HG03108 (cell line): ENCODE data around the gene FCRL4.

Experiments
- ATAC-seq: cut with Tn5 transposase; IDR thresholded peaks from one replicate; pipeline ENCODE4 v1.9.1; 2021; ENCODE audit warnings: moderate library complexity; ENCODE audit not compliant: unreplicated experiment

Gene FCRL4

GRCh38 chr1:157597959-157598667 is at the start of gene FCRL4:
FCRL4 (minus strand) TSS chr1:157598085; CDS start chr1:157597944, 141 bp downstream.
- peak; percentile 39 for ATAC-seq

GRCh38 chr1:157646144-157646543 is 48.3 kb upstream of the FCRL4 start:
- ATAC-seq, result no peak

GRCh38 chr1:157641177-157641576 is 43.3 kb upstream of the FCRL4 start:
- no peak for ATAC-seq

DNA sequence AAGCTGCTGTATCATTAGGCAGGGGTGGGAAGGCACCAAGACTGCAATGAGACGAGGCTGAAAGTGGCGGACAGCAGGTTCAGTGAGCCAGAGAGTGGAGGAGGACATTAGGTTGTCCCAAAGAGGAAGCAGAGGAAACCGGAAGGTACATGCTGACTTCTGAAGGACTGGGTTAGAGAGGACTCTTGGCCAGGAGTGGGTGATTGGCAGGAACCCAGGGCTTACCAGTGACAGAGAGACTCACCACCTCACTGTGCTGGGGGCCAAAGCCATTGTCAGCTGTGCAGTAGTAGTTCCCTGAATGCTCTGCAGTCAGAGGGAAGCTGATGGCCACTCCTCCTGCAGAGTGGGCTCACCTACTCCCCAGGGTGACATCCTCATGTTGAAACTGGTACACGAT is 41.9 kb upstream of the FCRL4 start:
- no peak for ATAC-seq

DNA sequence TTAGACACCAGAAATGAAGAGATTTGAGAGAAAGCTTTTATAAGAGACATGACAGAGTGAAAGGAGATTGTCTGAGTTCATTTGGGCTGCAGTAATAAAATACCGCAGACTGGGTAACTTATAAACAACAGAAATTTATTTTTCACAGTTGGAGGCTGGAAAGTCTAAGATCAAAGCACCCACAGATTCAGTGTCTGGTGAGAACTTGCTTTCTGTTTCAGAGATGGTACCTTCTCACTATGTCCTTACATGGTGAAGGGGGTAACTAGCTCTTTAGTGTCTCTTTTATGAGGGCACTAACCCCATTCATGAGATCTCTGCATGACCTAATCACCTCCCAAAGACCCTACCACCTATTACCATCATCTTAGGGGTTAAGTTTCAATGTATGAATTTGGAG is 30.9 kb upstream of the FCRL4 start:
- ATAC-seq, result no peak

- ATAC-seq, result no peak
Observed at GRCh38 chr1:157626099-157626498, 28.2 kb upstream of the FCRL4 start.

- no peak for ATAC-seq
Observed at GRCh38 chr1:157624471-157624870, 26.6 kb upstream of the FCRL4 start.

DNA sequence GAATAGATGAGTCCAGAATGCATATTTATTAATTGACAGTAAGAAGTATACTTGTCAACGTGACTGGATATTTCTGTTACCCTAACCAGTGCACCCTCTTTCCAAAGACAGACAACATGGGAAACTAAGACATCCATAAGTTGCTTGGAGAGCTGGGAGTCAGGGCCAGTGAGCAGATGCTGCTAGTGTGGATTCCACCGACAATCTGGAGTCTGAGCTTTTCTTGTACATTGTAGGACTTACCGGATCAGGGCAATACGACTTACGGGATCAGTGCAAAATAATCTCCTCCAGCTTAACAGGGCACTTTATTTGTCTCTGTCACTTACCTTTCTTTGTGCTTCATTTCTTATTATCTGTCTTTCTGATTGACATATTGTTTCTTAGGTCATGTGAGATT is 24.6 kb upstream of the FCRL4 start:
- ATAC-seq, result no peak

- no peak for ATAC-seq
Observed at GRCh38 chr1:157618190-157618589, 20.3 kb upstream of the FCRL4 start.

- ATAC-seq, result no peak
Observed at GRCh38 chr1:157600236-157600635, 2.4 kb upstream of the FCRL4 start.

- ATAC-seq, result peak; percentile 38
Observed at GRCh38 chr1:157596384-157596783, 1.5 kb downstream of the FCRL4 start.

DNA sequence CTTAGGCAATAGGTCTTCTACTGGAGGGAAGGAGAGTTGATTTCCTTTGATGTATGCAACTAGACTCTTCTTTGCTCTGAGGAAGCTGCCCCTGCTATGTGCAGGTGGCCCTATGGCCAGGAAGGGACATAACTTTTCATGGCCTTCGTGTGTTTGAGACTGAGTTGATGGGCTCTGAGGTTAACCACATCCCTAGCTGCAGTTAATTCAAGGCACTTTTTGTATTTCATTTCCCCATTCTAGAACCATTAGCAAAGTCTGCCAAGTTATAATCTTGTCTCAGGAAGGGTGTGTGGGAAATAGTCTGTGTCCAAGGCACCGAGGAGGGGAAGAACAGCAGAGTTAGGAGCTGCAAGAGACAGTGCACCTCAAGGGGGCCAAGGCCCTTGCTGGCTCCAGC is 2.5 kb downstream of the FCRL4 start:
- peak; percentile 66 for ATAC-seq

DNA sequence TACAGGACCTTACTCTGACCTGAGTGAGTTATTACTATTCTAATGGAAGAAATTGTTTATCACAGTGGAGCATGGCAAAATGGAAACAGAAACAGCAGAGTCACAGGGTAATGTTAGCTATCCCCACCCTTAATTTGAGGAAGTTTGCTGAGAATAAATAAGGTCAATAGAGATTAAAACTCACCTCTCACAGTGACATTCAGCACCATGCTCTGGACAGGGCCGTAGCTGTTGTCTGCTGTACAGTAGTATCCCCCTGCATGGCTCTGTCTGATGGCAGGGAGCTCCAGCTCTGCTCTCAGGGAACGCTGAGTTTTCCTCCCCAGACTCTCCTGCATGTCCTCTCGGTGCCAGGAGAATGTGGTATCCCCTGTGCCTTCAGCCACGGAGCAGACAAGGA is 11.9 kb downstream of the FCRL4 start:
- no peak for ATAC-seq

GRCh38 chr1:157584503-157584902 is 13.4 kb downstream of the FCRL4 start:
- ATAC-seq, result no peak

- ATAC-seq, result no peak
Observed at GRCh38 chr1:157580828-157581210, 17.1 kb downstream of the FCRL4 start.

- no peak for ATAC-seq
Observed at GRCh38 chr1:157580179-157580827, 17.6 kb downstream of the FCRL4 start.

GRCh38 chr1:157577420-157577819 is 20.5 kb downstream of the FCRL4 start:
- ATAC-seq, result no peak

- peak; percentile 52 for ATAC-seq
Observed at GRCh38 chr1:157575744-157576143, 22.1 kb downstream of the FCRL4 start.

DNA sequence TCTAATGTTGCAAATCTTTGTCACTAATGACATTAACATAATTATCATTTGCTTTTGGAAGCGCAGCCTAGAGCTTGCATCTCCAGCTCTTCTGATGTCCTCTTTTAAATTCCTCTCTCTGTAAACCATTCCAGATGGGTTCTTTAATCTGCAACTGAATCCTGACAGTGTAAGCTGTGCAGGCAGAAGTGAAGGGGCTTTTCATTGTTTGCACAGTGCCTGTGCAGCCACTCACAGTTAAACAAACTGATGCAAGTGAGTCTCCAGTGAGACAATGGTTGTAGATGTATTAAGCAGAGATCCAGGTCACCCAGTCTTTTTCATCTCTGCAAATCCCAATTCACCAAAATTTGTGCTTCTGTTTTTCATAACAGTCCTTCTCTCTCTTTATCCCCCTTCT is 23.0 kb downstream of the FCRL4 start:
- ATAC-seq, result no peak

- peak; percentile 32 for ATAC-seq
Observed at GRCh38 chr1:157566484-157567300, 31.2 kb downstream of the FCRL4 start.

DNA sequence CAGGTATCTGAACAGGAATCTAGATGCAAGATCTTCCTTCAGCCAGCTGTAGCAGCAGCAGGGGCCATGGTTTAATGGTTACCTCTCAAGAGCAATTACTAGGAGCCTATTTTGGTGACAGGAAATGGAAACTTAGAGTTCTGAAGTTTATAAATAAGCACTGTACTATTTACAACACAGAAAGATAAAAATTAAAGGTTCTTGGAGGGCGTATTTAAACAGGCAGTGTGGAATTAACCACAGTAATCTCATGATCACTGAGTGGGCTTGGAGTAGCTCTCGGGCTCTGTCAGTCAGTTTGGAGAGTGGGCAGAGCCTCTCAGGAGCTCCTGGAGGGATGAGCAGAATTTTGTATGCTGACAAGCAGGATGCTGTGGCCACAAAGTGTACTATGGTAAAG is 35.4 kb downstream of the FCRL4 start:
- peak; percentile 80 for ATAC-seq

DNA sequence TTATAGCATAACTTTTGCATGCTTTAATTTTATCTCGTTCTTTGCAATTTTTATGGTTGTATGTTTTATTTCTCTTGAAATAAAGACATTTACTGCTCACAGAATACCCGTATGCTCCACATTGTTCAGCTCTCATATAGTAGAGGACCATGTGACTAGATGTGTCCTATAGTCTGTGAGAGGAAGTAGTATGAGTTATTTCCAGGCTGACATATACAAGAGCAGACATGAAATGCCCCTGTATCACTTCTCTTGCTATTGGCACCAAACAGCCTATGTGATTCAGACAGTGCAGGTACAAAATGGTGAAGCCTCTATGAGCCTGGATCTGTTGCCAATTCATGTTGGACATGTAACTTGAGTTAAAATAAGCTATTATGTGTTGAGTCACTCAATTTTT is 39.8 kb downstream of the FCRL4 start:
- no peak for ATAC-seq
